GM10847 (cell line): ENCODE measurements around the gene SPTBN2.

Experiments
- POLR2A ChIP-seq: IDR thresholded peaks from 2 replicates; pipeline ENCODE4 v1.6.1; 2011; ENCODE audit not compliant: insufficient read length; ENCODE audit errors: extremely low read depth

SPTBN2 gene

DNA sequence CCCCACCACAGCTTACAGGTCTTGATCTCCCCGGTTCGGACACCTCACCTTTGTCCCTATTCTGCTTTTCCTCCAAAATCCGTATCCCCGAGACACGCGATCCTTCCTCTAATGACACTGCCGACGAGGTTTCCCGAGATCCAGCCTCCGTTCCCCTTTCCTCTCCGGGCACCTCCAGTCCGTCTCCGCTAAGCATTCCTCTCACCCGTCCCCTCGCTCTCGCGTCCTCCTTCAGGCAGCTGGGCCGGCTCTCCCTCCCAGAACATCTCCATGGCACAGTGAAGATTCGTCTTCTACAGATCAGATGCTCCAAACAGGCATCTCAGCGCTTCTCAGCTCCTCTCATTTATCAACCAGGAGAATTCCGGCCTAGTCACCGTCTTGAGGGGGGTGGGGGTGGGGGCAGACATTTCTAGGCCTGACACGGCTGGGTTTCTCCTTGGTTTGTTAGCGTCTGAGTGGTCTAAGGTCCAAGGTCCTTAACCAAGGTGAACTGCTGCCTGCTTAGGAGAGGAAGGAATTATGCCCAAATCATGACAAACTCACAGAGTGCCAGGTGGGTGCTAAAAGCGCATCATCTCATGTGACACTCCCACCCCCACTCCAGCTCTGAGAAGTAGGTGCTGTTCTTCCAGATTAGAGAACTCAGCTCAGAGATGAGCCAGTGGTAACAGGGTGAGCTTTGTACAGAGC is at the start of gene SPTBN2:
Gene SPTBN2 (minus strand): TSS at position 524 of the 693 bp plus-strand sequence. CDS start 7,976 bp downstream, outside the sequence.
- TF ChIP-seq POLR2A, result no peak

DNA sequence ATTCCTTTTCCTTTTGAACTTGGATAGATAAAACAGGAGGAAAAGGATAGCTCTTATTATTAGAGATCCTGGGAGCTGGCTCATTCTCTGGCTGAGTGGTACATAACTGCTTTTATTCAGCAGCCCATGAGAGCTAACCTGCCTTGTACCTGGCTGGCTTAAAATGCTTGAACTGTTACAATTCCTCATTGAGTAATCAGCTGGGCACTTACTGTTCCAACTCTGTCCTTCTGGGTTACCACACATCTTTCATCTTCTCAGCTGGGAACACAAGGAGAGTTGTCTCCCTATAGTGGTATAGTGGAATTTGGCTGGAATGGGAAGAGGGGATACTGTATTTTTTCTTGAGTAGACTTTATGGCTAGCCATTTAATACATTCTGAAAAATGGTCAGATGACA is 39.8 kb upstream of the SPTBN2 start:
- no peak for TF ChIP-seq POLR2A

DNA sequence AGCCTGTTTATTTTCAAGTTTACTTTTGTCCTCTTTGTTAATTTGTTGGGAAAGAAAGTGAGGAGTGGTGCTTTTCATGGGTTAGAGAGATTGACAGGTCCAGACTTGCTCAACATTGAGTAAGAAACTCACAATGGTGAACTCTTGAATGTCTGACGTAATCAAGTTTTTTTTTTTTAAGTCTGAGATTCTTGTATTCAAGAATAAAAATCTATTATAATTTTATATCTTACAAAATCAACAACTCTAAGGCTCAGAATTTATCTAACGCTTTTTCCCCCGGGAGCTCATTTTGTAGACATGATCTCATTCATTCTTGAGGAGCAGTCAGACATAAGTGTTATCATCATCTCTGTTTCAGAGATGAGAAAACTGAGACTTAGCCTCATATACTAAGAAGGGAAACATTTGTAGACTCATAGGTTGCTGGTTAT is 39.1 kb upstream of the SPTBN2 start:
- TF ChIP-seq POLR2A, result no peak

DNA sequence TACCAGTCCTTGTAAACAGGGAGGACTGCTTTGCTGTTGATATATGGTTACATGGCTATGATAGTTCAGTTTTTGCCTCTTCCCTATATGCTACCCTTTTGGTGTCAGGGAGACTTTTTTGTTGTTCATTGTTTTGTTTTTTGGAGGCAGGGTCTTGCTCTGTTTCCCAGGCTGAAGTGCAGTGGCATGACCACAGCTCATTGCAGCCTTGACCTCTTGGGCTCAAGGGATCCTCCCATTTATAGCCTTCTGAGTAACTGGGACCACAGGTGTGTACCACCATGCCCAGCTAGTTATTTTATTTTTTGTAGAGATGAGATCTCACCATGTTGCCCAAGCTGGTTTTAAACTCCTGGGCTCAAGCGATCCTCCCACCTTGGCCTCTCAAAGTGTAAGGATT is 38.6 kb upstream of the SPTBN2 start:
- no peak for TF ChIP-seq POLR2A

DNA sequence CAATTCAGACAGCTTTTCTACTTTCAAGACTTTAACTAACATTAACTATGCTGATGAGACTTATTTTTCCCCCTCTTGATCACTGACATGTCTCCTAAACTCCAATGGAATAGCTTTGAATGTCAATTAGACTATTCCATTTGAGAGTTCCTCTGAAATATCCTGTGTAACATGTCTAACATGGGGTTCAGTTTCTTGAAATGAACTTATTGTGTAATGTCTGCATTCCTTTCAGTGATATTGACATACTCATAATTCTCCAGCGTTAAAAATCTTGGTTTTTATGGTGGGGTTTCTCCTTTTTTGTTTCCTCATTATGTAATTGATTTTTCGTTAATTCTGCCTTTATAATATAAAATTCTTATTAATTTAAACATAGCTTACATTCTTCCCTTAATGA is 37.7 kb upstream of the SPTBN2 start:
- TF ChIP-seq POLR2A, result no peak

DNA sequence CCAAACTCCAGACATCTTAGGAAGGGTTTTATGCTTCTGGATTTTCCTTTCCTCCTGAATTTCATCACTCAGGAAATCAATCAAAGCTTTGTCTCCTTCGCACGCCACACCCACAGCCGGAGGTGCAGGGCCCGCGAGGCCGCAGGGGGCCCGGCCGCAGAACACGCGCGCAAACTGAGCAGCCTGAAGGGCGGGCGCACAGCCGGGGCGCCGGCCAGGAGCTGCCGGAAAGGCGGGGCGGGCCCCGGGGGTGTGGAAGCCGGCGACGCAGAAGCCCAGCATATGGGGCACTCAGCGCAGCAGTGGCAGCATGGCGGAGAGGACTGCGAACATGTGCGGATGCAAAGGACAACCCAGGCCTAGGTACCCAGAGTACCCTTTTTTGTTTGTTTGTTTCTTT is 33.1 kb upstream of the SPTBN2 start:
- no peak for TF ChIP-seq POLR2A

DNA sequence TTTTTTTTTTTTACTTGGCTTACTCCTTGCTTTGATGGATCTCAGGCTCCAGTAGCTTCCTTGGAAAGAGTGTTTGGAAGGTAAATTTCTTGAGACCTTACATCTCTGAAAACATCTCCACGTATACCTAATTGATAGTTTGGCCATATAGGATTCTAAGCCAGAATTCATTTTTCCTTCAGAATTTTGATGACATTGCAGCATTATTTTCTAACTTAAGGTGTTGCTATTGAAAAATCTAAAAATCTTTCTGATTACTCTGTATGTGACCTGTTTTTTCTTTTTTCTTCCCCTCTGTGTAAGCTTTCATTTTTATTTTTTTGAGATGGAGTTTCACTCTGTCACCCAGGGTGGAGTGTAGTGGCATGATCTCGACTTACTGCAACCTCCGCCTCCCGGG is 23.1 kb upstream of the SPTBN2 start:
- no peak for TF ChIP-seq POLR2A

DNA sequence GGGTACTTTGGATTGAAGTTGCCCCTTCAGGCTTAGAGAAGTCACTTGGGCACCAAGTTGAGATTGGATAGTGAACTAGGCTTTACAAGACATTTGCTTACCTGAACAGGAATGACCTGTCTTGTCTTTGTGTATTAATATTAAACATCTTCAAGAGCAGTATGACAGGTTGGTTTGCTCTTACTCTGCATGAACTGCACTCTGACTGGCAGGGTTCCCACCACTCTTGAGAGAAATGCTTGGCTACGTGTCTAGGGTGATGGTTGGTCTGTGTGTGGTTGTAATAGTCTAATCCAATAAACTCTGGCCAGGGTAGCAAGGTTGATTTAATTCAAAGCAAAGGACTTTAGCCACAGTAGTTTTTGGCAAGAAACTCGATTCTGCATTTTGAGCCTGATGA is 20.1 kb upstream of the SPTBN2 start:
- no peak for TF ChIP-seq POLR2A

DNA sequence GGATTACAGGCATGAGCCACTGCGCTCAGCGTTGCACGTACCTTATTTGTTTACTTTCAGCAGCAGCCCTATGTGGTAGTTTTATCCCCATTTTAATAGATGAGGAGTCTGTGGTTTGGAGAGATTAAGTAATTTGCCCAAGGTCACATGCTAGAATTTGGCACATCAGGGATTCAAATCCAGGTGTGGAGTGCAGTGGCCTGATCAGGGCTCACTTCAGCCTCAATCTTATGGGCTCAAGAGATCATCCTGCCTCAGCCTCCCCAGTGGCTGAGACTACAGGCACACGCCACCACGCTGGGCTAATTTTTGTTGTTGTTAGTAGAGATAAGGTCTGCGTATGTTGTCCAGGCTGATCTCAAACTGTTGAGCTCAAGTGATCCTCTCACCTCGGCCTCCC is 18.5 kb upstream of the SPTBN2 start:
- no peak for TF ChIP-seq POLR2A

DNA sequence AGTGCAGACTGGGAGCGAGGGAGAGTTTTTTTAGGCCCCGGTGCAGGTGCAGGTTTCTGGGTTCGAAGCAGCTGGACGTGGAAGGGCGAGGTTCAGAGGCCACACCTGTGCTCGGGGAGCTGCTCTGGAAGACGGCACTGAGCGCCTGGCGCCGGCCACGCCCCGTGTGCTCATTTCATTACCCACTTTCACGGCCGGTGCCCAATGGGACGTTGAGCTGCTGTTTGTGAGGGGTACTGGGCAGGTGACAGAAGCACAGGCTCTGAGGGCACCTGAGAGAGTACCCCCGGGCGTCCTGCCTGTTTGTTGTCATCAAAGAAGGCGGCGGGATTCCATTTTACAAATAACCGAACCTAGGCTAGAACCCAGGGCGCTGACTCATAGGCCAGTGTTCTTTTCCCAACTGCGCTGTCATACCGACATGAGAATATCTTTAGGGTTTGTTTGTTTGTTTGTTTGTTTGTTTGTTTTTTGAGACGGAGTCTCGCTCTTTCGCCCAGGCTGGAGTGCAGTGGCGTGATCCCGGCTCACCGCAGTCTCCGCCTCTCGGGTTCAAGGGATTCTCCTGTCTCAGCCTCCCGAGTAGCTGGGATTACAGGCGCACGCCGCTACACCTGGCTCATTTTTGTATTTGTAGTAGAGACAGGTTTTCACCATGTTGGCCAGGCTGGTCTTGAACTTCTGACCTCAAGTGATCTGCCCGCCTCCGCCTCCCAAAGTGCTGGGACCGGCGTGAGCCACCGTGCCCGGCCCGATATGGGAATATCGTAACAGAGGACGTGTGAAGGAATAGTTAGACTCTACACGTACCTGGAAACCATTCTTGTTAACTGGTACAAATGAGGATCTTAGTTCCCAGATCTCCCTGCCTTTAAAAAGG is 16.6 kb upstream of the SPTBN2 start:
- no peak for TF ChIP-seq POLR2A

DNA sequence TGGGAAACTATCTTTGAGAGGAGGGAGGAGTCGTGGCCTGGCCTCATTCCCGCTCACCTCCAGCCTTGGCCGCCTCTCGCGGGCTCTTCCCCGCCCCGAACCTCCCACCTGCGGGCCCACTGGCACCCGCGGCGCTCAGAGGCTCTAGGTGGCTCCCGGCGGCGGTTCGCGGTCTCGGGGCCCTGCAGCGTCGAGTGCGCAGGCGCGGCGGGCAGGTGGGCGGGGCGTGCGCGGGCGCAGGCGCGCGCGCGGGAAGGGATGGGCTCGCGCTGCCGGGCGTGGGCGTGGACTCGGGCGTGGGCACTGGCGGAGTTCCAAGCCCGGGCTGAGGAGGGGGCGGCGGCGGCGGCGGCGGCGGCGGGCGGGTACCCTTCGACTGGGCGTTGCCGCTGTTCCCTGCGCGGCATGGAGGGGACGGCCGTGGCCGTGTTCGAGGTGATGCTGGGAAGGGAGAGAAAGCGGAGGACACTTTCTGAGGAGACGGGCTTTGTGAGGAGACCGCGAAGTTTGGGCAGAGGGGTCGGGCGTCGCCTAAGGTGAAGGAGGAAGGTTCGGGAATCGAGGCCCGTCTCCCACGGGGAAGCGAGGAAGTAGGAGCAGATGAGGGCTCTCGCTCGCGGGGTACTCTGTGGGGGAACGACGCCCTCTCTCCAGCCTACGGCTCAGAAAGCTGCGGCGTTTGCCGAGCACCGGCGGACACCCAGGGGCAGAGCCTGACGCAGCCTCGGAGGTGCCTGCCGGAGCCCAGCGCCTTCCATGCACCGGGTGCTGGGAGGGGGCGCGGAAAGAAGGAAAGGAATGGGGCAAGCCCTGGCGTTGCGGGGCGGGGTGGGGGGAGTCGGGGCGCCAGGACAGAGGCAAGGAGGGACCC is 15.7 kb upstream of the SPTBN2 start:
- peak; percentile 89 for TF ChIP-seq POLR2A

DNA sequence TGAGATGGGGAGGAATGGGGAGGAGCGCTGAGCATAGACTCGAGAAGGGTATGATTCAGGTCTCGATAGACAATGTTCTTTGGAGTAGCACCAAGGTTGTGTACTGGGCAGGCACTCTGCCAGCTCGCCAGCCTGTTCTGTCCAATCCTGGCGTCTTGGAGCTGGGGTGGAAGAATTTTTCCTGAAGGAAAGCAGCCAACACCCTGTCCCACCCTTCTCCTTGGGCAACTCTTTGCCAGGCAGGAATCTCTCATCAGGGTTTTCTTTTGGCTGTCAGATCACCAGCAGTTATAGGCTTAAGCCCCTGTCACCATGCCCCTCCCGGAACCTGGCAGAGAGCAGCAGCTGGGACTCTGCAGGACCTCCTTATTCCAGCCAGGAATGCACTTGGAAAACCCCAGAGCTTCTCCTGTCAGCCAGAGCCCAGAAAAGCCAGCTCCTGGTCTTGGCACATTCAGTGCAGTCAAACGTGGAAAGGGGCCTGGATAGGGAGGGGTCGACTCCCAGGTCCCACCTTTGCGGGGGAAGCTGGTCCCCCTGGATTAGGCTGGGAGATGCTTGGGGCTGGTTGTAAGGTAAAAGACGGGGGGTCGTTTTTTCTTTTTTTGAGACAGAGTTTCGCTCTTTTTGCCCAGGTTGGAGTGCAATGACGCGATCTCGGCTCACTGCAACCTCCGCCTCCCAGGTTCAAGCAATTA is 14.4 kb upstream of the SPTBN2 start:
- TF ChIP-seq POLR2A, result no peak

DNA sequence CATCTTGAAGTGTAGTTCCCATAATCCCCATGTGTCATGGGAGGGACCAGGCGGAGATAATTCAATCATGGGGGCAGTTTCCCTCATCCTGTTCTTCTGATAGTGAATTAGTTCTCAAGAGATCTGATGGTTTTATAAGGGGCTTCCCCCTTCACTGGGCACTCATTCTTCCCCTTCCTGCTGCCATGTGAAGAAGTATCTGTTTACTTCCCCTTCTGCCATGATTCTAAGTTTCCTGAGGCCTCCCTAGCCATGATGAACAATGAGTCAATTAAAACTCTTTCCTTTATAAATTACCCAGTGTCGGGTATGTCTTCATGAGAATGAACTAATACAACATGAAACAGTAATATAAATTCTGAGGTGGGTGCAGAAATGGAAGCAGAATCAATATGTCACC is 12.1 kb upstream of the SPTBN2 start:
- no peak for TF ChIP-seq POLR2A

DNA sequence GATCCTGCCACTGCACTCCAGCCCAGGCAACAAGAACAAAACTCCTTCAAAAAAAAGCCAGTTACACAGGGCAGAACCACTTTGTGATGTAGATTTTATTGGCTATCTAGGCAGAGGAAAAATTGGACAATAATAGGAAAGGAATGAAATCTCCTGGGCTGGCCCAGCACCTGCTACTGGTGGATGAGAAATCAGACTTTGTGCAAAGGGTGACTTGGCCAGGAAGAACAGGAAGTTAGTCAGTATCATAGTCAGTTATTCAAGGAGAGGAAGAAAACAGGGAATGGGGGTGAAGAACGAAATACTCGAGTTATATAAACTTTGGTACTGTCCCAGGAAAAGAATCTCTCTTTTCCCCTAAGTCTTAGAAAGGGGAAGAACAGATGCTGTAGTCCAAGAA is 11.0 kb upstream of the SPTBN2 start:
- no peak for TF ChIP-seq POLR2A

DNA sequence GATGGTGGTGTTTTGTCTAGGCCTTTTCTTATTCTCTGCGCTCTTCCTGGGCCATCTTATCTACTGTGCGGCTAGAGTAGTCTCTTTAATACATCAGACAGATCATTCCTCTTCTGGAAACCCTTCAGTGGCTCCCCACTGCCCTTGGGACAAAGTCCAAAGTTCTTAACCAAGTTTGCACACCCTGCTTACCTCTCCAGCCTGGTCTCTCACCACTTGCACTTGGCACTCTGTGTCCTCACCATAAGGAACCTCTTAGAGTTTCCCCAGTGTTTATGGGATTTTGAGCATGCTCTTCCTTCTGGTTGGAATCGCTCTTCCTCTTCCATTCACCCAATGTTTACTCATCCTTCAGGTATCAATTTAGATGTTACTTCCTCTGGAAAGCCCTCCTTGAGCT is 5.2 kb upstream of the SPTBN2 start:
- TF ChIP-seq POLR2A, result no peak
